ENCODE measurements around the gene JUNB. TPM values are rescaled to one million over a fixed set of nuclear protein-coding genes. Genes with fewer than 3 reads are reported as not detected.
A peak's percentile ranks its signal among the peaks of the same experiment; 100 is the strongest.
"Not testable (repeated sequence)": the region's sequence is repeated elsewhere in the genome, so short reads cannot be mapped to it uniquely, and the experiment has no call there.

JUNB gene
- total RNA-seq, 2 experiments from 2014 or later: 171 to 175 TPM

DNA sequence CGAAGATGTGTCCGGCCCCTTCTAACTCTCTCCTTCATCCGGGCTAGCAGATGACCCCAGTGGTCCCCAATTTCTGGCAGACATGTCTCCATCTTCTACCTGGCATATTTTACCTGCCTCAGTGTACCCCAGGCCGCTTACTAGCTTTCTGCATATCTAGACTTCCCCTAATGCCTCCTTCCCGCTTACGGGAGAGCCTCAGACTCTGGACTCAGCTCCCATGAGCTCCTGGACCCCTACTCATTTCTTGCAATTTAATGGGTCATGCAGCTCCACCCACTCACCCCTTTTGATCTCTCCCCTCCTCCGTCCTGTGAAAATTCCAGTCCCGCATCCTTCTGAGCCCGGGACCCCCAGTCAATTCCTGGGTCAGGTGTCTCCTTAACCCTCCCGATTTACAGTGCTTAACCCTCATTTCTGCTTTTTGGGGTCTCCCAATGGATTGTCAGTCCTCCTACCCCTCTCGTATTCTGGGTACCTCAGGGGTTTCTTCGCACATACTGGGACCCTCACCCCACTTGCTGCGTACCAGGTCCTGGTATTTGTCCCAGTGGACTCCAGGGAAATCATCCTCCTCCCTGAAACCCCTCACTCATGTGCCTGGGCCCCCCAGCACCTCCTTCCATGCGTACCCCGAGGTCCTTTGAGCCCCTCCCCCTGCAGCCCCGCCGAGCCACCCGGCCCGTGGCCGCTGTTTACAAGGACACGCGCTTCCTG, 500 bp upstream of the JUNB start:
- H3K4me1 Mint-ChIP-seq: peaks cover 39% of the 10 kb centered on the region
- no peaks in the 10 kb centered on the region for H3K9me3 Mint-ChIP-seq
- no peak for DNase-seq
- H3K27me3 Mint-ChIP-seq: no peaks in the 10 kb centered on the region
- peak overlapping the region; percentile 98 for H3K27ac Mint-ChIP-seq
- H3K4me3 Mint-ChIP-seq: peak overlapping the region; percentile 95
- peaks cover 20% of the 10 kb centered on the region for H3K36me3 Mint-ChIP-seq

DNA sequence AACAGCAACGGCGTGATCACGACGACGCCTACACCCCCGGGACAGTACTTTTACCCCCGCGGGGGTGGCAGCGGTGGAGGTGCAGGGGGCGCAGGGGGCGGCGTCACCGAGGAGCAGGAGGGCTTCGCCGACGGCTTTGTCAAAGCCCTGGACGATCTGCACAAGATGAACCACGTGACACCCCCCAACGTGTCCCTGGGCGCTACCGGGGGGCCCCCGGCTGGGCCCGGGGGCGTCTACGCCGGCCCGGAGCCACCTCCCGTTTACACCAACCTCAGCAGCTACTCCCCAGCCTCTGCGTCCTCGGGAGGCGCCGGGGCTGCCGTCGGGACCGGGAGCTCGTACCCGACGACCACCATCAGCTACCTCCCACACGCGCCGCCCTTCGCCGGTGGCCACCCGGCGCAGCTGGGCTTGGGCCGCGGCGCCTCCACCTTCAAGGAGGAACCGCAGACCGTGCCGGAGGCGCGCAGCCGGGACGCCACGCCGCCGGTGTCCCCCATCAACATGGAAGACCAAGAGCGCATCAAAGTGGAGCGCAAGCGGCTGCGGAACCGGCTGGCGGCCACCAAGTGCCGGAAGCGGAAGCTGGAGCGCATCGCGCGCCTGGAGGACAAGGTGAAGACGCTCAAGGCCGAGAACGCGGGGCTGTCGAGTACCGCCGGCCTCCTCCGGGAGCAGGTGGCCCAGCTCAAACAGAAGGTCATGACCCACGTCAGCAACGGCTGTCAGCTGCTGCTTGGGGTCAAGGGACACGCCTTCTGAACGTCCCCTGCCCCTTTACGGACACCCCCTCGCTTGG, 966 bp downstream of the JUNB start:
- no peaks in the 10 kb centered on the region for H3K27me3 Mint-ChIP-seq
- DNase-seq: peak; percentile 85
- H3K4me1 Mint-ChIP-seq: peaks cover 47% of the 10 kb centered on the region
- H3K27ac Mint-ChIP-seq: peak overlapping the region; percentile 98
- no peaks in the 10 kb centered on the region for H3K9me3 Mint-ChIP-seq
- H3K36me3 Mint-ChIP-seq: peaks cover 23% of the 10 kb centered on the region
- H3K4me3 Mint-ChIP-seq: peak overlapping the region; percentile 95

DNA sequence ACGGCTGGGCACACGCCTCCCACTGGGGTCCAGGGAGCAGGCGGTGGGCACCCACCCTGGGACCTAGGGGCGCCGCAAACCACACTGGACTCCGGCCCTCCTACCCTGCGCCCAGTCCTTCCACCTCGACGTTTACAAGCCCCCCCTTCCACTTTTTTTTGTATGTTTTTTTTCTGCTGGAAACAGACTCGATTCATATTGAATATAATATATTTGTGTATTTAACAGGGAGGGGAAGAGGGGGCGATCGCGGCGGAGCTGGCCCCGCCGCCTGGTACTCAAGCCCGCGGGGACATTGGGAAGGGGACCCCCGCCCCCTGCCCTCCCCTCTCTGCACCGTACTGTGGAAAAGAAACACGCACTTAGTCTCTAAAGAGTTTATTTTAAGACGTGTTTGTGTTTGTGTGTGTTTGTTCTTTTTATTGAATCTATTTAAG, 1.6 kb downstream of the JUNB start:
- peaks cover 23% of the 10 kb centered on the region for H3K36me3 Mint-ChIP-seq
- no peaks in the 10 kb centered on the region for H3K27me3 Mint-ChIP-seq
- peak overlapping the region; percentile 98 for H3K27ac Mint-ChIP-seq
- no peak for DNase-seq
- no peaks in the 10 kb centered on the region for H3K9me3 Mint-ChIP-seq
- peaks cover 47% of the 10 kb centered on the region for H3K4me1 Mint-ChIP-seq
- peak overlapping the region; percentile 95 for H3K4me3 Mint-ChIP-seq

DNA sequence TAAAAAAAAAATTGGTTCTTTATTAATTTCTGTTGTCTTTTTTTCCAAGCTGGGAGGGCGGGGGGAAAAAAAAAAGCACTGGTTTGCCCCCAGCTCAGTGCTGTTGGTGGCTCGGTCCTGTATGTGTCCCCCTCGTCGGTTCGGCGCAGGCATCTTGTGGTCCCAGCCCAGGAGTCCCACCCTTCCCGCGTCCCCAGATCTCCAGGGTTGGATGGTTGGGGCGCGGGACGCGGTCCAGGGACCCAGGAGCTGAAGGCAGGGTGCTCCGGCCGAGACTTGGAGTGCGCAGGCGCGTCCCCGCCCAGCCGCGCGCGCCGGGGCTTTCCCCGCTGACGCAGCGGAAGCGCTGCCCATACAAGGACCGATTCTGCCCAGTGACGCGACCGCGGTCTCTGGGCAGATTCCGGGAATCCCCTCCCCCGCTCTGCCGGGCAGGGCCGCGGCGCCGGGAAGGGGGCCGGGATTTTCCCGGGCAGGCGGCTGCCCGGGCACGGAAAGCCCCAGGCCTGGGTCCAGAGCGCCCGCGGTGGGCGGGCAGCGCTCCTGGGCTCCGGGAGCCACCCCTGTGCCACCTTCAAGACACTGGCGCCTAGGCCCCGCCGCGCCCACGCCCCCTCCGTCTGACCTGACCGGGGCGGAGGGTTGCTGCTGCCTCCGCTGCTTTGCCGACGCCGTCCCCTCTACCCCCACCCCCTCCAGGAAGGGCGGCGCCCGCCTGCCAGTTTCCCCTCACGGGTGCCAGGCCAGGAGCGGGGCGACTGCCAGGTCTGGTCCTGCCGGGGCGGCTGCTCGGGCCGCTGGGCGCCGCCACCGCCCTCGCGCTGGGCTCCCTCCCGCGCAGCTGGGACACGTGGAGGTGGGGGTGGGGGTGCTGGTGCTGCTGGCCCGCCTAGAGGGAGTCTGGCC, 2.3 kb downstream of the JUNB start:
- H3K9me3 Mint-ChIP-seq: no peaks in the 10 kb centered on the region
- DNase-seq: peak; percentile 95
- peaks cover 23% of the 10 kb centered on the region for H3K36me3 Mint-ChIP-seq
- peak overlapping the region; percentile 95 for H3K4me3 Mint-ChIP-seq
- peak overlapping the region; percentile 98 for H3K27ac Mint-ChIP-seq
- H3K27me3 Mint-ChIP-seq: no peaks in the 10 kb centered on the region
- H3K4me1 Mint-ChIP-seq: peaks cover 41% of the 10 kb centered on the region

DNA sequence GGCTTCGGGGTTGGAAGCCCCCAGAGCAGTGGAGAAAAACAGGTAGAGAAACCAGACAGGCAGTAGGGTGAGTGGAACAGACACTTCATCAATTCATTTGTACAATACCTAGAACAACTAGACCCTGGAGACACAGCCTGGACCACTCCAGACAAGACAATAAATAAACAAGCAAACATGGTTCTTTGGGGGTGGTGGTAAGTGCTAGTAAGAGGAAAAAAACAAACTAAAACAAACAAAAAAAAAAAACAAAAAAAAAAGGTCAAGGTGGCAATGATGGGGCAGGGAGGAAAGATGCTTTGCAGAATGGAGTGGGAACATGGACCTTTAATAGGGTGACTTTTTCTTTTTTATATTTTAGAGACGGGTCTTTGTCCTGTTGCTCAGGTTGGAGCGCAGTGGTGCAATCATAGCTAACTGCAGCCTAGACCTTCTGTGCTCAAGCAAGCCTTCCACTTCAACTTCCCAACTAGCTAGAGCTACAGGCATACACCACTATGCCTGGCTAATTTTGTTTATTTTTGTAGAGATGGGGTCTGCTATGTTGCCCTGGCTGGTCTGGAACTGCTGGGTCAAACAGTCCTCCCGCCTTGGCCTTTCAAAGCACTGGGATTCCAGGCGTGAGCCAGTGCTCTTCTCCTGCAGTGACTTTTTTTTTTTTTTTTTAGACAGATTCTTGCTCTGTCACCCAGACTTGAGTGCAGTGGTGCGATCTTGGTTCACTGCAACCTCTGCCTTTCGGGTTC, 3.1 kb downstream of the JUNB start:
- H3K4me3 Mint-ChIP-seq: peak overlapping the region; percentile 80
- H3K27me3 Mint-ChIP-seq: no peaks in the 10 kb centered on the region
- peaks cover 34% of the 10 kb centered on the region for H3K4me1 Mint-ChIP-seq
- peaks cover 23% of the 10 kb centered on the region for H3K36me3 Mint-ChIP-seq
- H3K9me3 Mint-ChIP-seq: no peaks in the 10 kb centered on the region
- DNase-seq: no peak
- H3K27ac Mint-ChIP-seq: peak overlapping the region; percentile 94

DNA sequence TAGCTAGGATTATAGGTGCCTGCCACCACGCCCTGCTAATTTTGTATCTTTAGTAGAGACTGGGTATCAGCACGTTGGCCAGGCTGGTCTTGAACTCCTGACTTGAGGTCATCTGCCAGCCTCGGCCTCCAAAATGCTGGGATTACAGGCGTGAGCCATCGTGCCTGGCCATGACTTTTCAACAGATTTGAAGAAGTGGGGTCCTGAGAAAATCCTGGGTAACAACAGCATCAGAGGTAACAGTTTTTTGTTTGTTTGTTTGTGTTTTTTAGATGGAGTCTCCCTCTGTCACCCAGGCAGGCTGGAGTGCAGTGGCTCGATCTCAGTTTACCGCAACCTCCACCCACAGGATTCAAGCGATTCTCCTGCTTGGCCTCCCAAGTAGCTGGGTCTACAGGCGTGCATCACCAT, 3.7 kb downstream of the JUNB start:
- Mint-ChIP-seq H3K27ac (peak overlapping the region; percentile 94), H3K27me3 (no peaks in the 10 kb centered on the region), H3K4me3 (peak overlapping the region; percentile 80), H3K4me1 (peaks cover 34% of the 10 kb centered on the region), H3K9me3 (no peaks in the 10 kb centered on the region), H3K36me3 (peaks cover 23% of the 10 kb centered on the region)
- no peak for DNase-seq

DNA sequence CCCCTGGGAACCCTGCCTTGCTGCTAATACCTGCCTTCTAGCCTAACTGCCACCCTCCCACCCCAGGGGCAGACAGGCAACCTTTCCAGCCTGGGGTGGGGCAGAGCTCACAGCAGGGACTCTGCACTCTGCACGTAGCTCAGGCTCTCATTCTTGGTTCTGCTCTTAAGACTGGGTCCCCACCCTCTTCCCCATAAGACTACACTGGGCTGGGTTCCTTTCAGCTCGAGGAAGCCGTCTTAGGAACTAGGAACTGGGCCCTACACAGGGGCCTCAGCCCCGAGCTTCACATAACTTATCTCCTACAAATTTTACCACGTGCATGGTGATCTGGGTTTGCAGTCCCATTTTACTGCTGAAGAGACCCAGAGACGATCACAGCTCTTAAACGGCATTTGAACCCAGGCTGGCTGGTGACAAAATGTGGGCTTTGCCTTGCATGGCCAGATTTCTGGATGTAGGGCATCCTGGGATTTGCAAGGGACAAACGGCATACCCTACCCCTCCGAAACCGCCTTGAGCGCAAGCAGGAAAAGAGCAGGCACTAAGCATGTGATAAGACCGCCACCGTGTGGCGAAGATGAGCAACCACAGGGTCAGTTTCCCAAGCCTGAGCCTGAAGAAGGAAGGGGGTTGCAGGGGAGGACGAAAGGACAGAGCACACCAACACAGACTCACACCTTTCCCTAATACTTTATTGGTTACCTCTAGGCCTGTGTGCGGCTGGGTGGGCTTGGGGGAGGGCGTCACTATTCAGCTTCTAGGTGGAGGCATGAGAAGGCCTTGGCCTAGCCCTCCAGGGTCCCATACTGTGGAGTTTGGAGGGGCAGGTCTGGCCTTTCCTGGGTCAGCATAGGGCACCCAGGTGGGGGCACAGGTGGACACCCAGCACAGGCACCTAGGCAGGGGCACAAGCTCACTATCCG, 5.1 kb downstream of the JUNB start:
- Mint-ChIP-seq H3K4me1 (peaks cover 30% of the 10 kb centered on the region), H3K9me3 (no peaks in the 10 kb centered on the region), H3K27ac (peak overlapping the region; percentile 87)

DNA sequence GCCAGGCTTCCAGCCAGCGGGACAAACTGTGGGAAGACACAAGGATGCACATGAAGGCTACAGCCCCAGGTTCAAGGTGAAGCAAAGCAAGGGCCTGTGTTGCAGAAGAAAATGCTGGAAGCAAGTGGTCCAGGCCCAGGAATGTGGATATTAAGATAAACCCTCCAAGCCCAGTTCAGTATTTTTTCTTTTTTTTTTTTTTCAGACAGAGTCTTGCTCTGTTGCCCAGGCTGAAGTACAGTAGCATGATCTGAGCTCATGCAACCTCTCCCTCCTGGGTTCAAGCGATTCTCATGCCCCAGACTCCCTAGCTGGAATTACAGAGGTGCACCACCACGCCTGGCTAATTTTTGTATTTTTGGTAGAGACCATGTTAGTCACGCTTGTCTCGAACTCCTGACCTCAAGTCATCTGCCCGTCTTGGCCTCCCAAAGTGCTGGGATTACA, 5.9 kb downstream of the JUNB start:
- no peak for DNase-seq
- no peaks in the 10 kb centered on the region for H3K27me3 Mint-ChIP-seq
- H3K27ac Mint-ChIP-seq: no peak overlapping the region
- H3K36me3 Mint-ChIP-seq: peaks cover 27% of the 10 kb centered on the region
- H3K4me1 Mint-ChIP-seq: peaks cover 31% of the 10 kb centered on the region
- H3K9me3 Mint-ChIP-seq: no peaks in the 10 kb centered on the region
- H3K4me3 Mint-ChIP-seq: no peak overlapping the region

More for the DNA sequence above, 5.1 kb downstream of the JUNB start:
- Mint-ChIP-seq H3K36me3 (peaks cover 31% of the 10 kb centered on the region), H3K4me3 (peak overlapping the region; percentile 74), H3K27me3 (no peaks in the 10 kb centered on the region)
- peak; percentile 71 for DNase-seq

DNA sequence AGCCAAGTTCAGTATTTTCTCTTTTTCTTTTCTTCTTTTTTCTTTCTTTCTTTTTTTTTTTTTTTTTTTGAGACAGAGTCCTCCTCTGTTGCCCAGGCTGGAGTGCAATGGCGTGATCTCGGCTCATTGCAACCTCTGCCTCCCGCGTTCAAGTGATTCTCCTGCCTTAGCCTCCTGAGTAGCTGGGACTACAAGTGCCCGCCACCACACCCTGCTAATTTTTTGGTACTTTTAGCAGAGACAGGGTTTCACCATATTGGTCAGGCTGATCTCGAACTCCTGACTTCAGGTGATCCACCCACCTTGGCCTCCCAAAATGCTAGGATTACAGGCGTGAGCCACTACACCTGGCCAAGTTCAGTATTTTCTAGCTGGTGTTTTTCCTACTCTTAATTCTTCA, 6.3 kb downstream of the JUNB start:
- H3K27ac Mint-ChIP-seq, H3K27me3 Mint-ChIP-seq, H3K4me3 Mint-ChIP-seq, H3K9me3 Mint-ChIP-seq, DNase-seq: not testable (repeated sequence)
- peaks cover 24% of the 10 kb centered on the region for H3K36me3 Mint-ChIP-seq
- H3K4me1 Mint-ChIP-seq: peaks cover 35% of the 10 kb centered on the region

DNA sequence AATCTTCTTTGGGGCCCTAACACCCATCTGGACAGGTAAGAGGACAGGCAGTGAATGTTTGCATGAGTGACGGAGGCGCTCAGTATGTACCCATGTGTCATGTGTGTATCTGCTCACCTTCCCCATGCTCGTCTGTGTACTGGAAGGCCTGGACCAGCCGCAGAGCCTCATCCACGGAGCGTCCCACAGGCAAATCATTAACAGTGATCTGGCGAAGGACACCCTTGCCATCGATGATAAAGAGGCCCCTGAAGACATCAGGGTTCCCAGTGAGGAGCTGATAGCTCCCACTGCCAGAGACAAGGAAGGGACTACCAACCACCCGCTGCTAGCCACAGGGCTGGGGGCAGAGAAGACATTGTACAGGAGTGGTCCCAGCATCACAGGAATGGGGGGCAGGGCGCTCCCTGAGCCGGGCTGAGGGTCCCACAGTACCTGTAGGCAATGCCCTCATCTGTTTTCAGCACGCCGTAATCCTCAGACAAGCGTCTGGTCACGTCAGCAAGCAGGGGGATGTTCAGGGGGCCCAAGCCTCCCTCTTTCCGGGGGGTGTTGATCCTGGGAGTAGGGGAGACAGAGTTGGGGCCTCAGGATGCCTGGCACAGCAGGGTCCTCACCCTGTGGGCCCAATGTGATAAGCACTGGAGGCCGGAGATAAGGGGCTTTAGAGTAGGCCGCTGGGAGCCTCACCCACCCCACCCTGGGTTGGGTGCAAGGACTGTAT, 8.6 kb downstream of the JUNB start:
- DNase-seq: no peak
- Mint-ChIP-seq H3K4me3 (peak overlapping the region; percentile 91), H3K36me3 (peaks cover 11% of the 10 kb centered on the region), H3K27me3 (no peaks in the 10 kb centered on the region), H3K9me3 (no peaks in the 10 kb centered on the region), H3K4me1 (peaks cover 27% of the 10 kb centered on the region), H3K27ac (no peak overlapping the region)

DNA sequence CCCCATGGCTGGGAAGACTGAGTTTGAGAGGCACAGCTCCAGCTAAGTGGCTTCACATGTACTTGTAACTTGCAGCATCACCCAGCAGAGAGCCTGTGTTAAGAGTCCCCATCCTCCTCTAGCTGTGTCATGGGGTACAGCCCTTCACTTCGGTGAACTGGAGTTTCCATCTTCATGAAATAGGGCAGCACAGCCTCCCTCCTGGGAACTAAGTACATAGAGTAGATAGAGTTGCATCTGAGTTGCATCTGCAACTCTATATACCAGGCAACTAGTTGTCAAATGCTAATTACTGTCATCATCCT, 9.1 kb downstream of the JUNB start:
- Mint-ChIP-seq H3K4me1 (peaks cover 25% of the 10 kb centered on the region), H3K4me3 (peak overlapping the region; percentile 91), H3K27me3 (no peaks in the 10 kb centered on the region), H3K9me3 (no peaks in the 10 kb centered on the region), H3K36me3 (peaks cover 11% of the 10 kb centered on the region), H3K27ac (no peak overlapping the region)
- DNase-seq: no peak

DNA sequence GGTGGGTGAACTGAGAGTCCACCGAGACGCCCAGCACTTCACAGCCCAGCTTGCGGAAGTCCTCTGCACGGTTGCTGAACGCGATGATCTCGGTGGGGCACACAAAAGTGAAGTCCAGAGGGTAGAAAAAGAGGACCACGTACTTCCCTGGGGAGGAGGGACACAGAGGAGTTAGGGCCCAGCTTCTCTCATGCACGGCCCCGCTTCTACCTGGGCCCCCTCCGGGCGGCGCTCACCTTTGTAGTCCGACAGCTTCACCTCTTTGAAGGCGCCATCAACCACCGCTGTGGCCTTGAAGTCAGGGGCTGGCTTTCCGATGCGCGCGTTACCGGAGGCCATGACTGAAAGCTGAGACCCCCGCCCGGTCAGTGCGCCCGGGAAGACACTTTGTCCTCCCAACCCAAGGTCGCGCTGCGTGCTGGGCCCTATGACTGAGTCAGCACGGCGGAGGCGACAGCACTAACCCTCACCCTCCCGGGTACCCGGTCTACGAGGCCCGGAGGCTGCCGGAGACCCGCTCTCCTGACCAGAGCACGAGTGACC, 9.7 kb downstream of the JUNB start:
- H3K9me3 Mint-ChIP-seq: no peaks in the 10 kb centered on the region
- H3K36me3 Mint-ChIP-seq: peaks cover 11% of the 10 kb centered on the region
- H3K4me3 Mint-ChIP-seq: peak overlapping the region; percentile 91
- DNase-seq: peak; percentile 41
- peaks cover 22% of the 10 kb centered on the region for H3K4me1 Mint-ChIP-seq
- H3K27me3 Mint-ChIP-seq: no peaks in the 10 kb centered on the region
- peak overlapping the region; percentile 83 for H3K27ac Mint-ChIP-seq

Measured in activated naive CD8-positive, alpha-beta T cell treated with anti-CD3 and anti-CD28 coated beads for 36 hours (primary cell).